Measurements from ENCODE around the gene FMNL2. TPM values are rescaled to one million over a fixed set of nuclear protein-coding genes. Genes with fewer than 3 reads are reported as not detected.

Gene FMNL2
- total and polyA plus RNA-seq, 2 of the 4 experiments (the other 2 are of a cell fraction) = 10.9 to 11.4 TPM

- TF ChIP-seq FOS (IDR thresholded peaks at IDR 0.05; ENCODE audit: low read depth, low read length) (no peak), CHD1 (IDR thresholded peaks at IDR 0.05; ENCODE audit: low read depth, low read length) (no peak)
Measured at GRCh38 chr2:152500772-152501171, 165.8 kb downstream of the FMNL2 start (continued).

- Histone ChIP-seq H4K8ac (ENCODE audit: low read depth in 2 of 2, low read length in 2 of 2) (no peak overlapping the region), H3K9ac (ENCODE audit: low read depth, low read length) (no peak overlapping the region), H2AK9ac (replicated peaks; ENCODE audit: low read depth, low read length, poor library complexity) (no peak overlapping the region), H2BK15ac (ENCODE audit: low read depth, low read length) (no peak overlapping the region), H3K36me3 (ENCODE audit: control insufficient read depth, insufficient read depth, low read length) (no peaks in the 10 kb centered on the region), H4K5ac (ENCODE audit: low read depth, low read length) (no peak overlapping the region), H2BK120ac (ENCODE audit: low read depth, low read length) (no peak overlapping the region), H3K9me1 (ENCODE audit: insufficient read depth, low read length) (no peaks in the 10 kb centered on the region), H3K23ac (ENCODE audit: low read depth, low read length) (no peak overlapping the region), H3K4ac (ENCODE audit: low read depth, low read length) (no peak overlapping the region), H3K14ac (replicated peaks; ENCODE audit: low read depth, low read length) (no peak overlapping the region), H3K4me3 (ENCODE audit: insufficient read depth, low read depth, low read length) (no peak overlapping the region), H3K27me3 (ENCODE audit: control insufficient read depth, insufficient read depth, low read length) (no peaks in the 10 kb centered on the region), H2BK5ac (ENCODE audit: low read depth, low read length, poor library complexity, severe bottlenecking) (no peak overlapping the region), H4K91ac (ENCODE audit: insufficient read depth, low read depth, low read length) (no peak overlapping the region), H2AK5ac (ENCODE audit: low read depth, low read length) (no peak overlapping the region), H3K79me1 (ENCODE audit: low read depth in 1 of 2, low read length in 2 of 2) (peaks cover 25 to 40% of the 10 kb centered on the region in 2 experiments; a peak in 3 of 4 replicates), H3K27ac (ENCODE audit: insufficient read depth, low read length) (no peak overlapping the region), H3K4me2 (ENCODE audit: low read depth, low read length) (no peak overlapping the region), H3K4me1 (ENCODE audit: control insufficient read depth, insufficient read depth, low read length) (peaks cover 26% of the 10 kb centered on the region), H3K9me3 (ENCODE audit: control insufficient read depth, insufficient read depth, low read length) (no peaks in the 10 kb centered on the region), H3K18ac (ENCODE audit: low read depth, low read length) (no peak overlapping the region), H3K56ac (ENCODE audit: extremely low read depth, insufficient read depth, low read length) (no peak overlapping the region), H4K20me1 (ENCODE audit: insufficient read depth, low read length) (no peaks in the 10 kb centered on the region), H2AFZ (replicated peaks; ENCODE audit: low read length, poor library complexity) (no peak overlapping the region), H2BK20ac (ENCODE audit: low read depth, low read length) (no peak overlapping the region)
- in situ Hi-C loops (cut with MboI; ENCODE audit: low sequenced_read_pairs) (no loop called here), intact Hi-C loops (cut with micrococcal nuclease) (no loop called here), dilution Hi-C loops (cut with HindIII; ENCODE audit: low sequenced_read_pairs, unreplicated experiment) (no loop called here)
- no CpG with 5 or more reads among the region's 5 CpGs for WGBS, 2 experiments (ENCODE audit: extremely low coverage in 2 of 2, insufficient read length in 1 of 2)
- ChIA-PET POLR2A (ENCODE audit: unreplicated experiment) (no interaction called here), CTCF (interaction anchor here (0.5 kb wide), 1 partner anchor 25 kb away, joined by 3 read pairs; no protein-coding TSS in a partner anchor)
- no TSS peak for BruUV-seq (replicated peaks)
- no peak for DNase-seq
- TF ChIP-seq RAD21 (IDR thresholded peaks at IDR 0.05; ENCODE audit: low read length) (no peak), CEBPB (IDR thresholded peaks at IDR 0.05; ENCODE audit: low read depth, low read length) (no peak), SMC3 (IDR thresholded peaks at IDR 0.05; ENCODE audit: low read depth, low read length) (no peak), MXI1 (IDR thresholded peaks at IDR 0.05; ENCODE audit: borderline replicate concordance, low read depth, low read length) (no peak)
- no peak for ATAC-seq (ENCODE audit: low read depth)
Measured at GRCh38 chr2:152501666-152502065, 166.7 kb downstream of the FMNL2 start.

All from IMR-90 (cell line).